CD4-positive, CD25-positive, alpha-beta regulatory T cell (primary cell): ENCODE data around the gene PRDM16. TPM values are rescaled to one million over a fixed set of nuclear protein-coding genes. Genes with fewer than 3 reads are reported as not detected.

Source experiments
- ATAC-seq, 2 donors: fragments of 150-1000 bp; cut with Tn5 transposase; one replicate each; pipeline ENCODE4 v1.10.0; 2021; ENCODE audit warnings: low read depth in 2 of 2, moderate number of reproducible peaks in 2 of 2, moderate library complexity in 1 of 2
- DNase-seq, 3 donors: peaks; one replicate each; pipeline versions ENCODE4 v3.0.0 to v3.0.0-alpha.2; 2012 to 2022; ENCODE audit warnings: mixed read lengths in 1 of 3
- H3K27ac ChIP-seq: one replicate; pipeline ENCODE4 v1.7.0; 2013; ENCODE audit warnings: mild to moderate bottlenecking, low read length; ENCODE audit not compliant: insufficient read depth, poor library complexity, severe bottlenecking
- H3K27me3 ChIP-seq: one replicate; pipeline ENCODE4 v1.7.0; 2013; ENCODE audit warnings: low read length; ENCODE audit not compliant: control insufficient read depth, insufficient read depth
- H3K36me3 ChIP-seq: one replicate; pipeline ENCODE4 v1.7.0; 2013; ENCODE audit warnings: mild to moderate bottlenecking, low read length, moderate library complexity; ENCODE audit not compliant: control insufficient read depth, insufficient read depth
- H3K4me1 ChIP-seq: 2 replicates; pipeline ENCODE4 v1.7.0; 2013; ENCODE audit warnings: mild to moderate bottlenecking, low read length; ENCODE audit not compliant: insufficient read depth, control insufficient read depth, poor library complexity, severe bottlenecking
- H3K4me3 ChIP-seq: one replicate; pipeline ENCODE4 v1.7.0; 2013; ENCODE audit warnings: low read depth, mild to moderate bottlenecking, low read length, moderate library complexity
- H3K9me3 ChIP-seq, 2 experiments: 1 replicate in 1 of 2; 2 replicates in 1 of 2; pipeline ENCODE4 v1.7.0; 2013; ENCODE audit warnings: low read length in 2 of 2, mild to moderate bottlenecking in 1 of 2, moderate library complexity in 1 of 2; ENCODE audit not compliant: control insufficient read depth in 2 of 2
- H3K27ac Mint-ChIP-seq, 3 donors: one replicate each; pipeline ENCODE4 v1.8.0; 2020 to 2022; ENCODE audit warnings: mild to moderate bottlenecking in 3 of 3, mixed read lengths in 3 of 3, moderate library complexity in 2 of 3
- H3K27me3 Mint-ChIP-seq: one replicate; pipeline ENCODE4 v1.8.0; 2022; ENCODE audit warnings: mild to moderate bottlenecking, mixed read lengths
- H3K36me3 Mint-ChIP-seq: one replicate; pipeline ENCODE4 v1.8.0; 2020; ENCODE audit warnings: mixed read lengths
- H3K4me1 Mint-ChIP-seq, 4 donors: one replicate each; pipeline ENCODE4 v1.8.0; 2020 to 2022; ENCODE audit warnings: mixed read lengths in 4 of 4, mild to moderate bottlenecking in 1 of 4
- H3K4me3 Mint-ChIP-seq, 4 donors: one replicate each; pipeline ENCODE4 v1.8.0; 2020 to 2022; ENCODE audit warnings: mild to moderate bottlenecking in 4 of 4, mixed read lengths in 4 of 4, moderate library complexity in 3 of 4
- H3K9me3 Mint-ChIP-seq, 7 donors: one replicate each; pipeline ENCODE4 v1.8.0; 2020 to 2022; ENCODE audit warnings: mixed read lengths in 7 of 7, mild to moderate bottlenecking in 3 of 7, moderate library complexity in 2 of 7
- polyA plus RNA-seq, 4 donors: library from polyadenylated mRNA; unstranded; fragments of 300-500 nt; fragmentation: Illumina TruSeq; gene quantifications; one replicate each; pipeline ENCODE4 v1.2.3, GENCODE V29; 2021
- total RNA-seq: library from RNA; stranded (reverse); gene quantifications from one replicate; pipeline ENCODE4 v1.2.3, GENCODE V29; 2022

Gene PRDM16
- total and polyA plus RNA-seq, 5 donors from 2014 or later = 0.27 TPM; not detected in 4

DNA sequence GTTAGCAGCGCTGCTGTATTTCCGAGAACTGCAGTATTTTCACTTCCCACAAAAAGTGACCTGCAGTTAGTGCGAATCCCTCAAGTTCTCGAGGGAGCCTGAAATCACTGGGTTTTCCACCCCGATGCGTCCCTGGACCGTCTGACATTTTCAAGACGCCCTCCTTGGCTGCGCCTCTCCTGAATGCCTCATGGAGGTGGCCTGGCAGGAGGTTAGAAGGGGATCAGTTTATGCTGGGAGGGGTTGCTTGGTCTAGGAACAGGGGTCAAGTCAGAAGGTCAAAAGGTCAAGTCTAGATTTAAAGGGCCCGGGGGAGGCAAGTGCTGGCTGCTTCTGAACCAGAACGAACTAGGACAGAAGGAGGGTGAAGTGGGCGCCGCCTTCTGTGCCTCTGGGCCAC lies 176.8 kb downstream of the PRDM16 start:
- Mint-ChIP-seq H3K36me3 (no peaks in the 10 kb centered on the region), H3K9me3 (peaks cover 0 to 2% (median 0%) of the 10 kb centered on the region in 7 donors), H3K4me1 (no peaks in the 10 kb centered on the region), H3K4me3 (no peak overlapping the region), H3K27me3 (no peaks in the 10 kb centered on the region), H3K27ac (no peak overlapping the region)
- Histone ChIP-seq H3K36me3 (no peaks in the 10 kb centered on the region), H3K27ac (no peak overlapping the region), H3K4me1 (no peaks in the 10 kb centered on the region), H3K9me3 (no peaks in the 10 kb centered on the region), H3K27me3 (no peaks in the 10 kb centered on the region), H3K4me3 (no peak overlapping the region)
- no peak for DNase-seq
- ATAC-seq = no peak

DNA sequence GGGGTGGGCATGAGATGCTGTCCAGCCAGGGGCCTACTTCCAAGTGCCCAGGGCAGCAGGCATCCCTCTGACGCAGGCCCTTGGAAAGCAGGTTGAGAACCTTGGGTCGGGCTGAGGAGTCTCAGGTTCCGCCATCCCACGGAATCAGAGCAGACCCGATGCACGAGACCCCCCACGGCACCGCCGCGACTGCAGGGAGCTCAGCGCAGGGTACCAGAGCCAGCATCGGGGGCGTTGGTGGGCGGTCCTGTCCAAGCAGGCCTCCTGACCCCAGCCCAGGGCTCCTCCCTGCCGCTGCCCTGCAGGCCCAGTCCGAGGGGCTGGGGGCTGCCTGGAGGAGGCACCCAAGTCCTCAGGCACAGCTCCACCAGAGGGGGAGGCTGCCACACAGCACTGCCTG lies 177.2 kb downstream of the PRDM16 start:
- no peak overlapping the region for H3K27ac Mint-ChIP-seq
- Histone ChIP-seq H3K4me1 (no peaks in the 10 kb centered on the region), H3K27ac (no peak overlapping the region), H3K27me3 (no peaks in the 10 kb centered on the region), H3K4me3 (no peak overlapping the region), H3K9me3 (no peaks in the 10 kb centered on the region), H3K36me3 (no peaks in the 10 kb centered on the region)
- no peak overlapping the region for H3K4me3 Mint-ChIP-seq
- ATAC-seq (no peak), DNase-seq (no peak)
- H3K9me3 Mint-ChIP-seq = peaks cover 0 to 2% (median 0%) of the 10 kb centered on the region in 7 donors
- no peaks in the 10 kb centered on the region for H3K36me3 Mint-ChIP-seq
- no peaks in the 10 kb centered on the region for H3K4me1 Mint-ChIP-seq
- no peaks in the 10 kb centered on the region for H3K27me3 Mint-ChIP-seq

DNA sequence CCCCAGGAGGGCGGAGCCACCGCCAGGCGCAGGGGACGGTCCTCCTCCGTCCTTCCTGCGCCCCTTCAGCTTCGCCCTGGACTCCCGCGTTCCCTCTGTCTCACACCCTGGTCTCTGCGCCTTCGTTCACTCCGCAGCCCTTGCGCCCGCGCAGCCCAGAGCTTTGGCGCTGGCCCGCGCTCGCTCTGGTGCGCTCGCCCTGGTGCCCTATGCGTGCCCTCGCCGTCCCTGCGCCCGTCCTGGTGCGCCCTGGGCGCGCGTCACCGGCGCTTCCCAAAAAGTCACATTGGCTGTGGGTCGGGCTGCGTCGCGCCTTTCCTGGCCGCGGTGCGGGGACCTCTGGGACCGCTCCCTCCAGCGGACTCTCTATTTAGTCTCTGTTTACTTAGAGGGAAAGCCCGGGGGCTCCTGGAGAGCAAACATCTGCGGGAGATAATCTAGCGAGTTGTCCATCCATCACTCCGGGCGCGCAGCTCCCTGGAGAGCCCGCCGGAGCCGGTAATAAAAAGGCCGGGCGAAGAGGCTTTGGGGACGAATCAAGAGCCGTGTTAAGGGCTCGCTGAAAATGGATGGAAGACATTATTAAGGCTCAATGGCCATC lies 178.6 kb downstream of the PRDM16 start:
- H3K27ac ChIP-seq = no peak overlapping the region
- DNase-seq = no peak
- no peaks in the 10 kb centered on the region for H3K9me3 ChIP-seq
- Mint-ChIP-seq H3K27ac (no peak overlapping the region), H3K4me1 (no peaks in the 10 kb centered on the region), H3K4me3 (no peak overlapping the region), H3K9me3 (peaks cover 0 to 2% (median 0%) of the 10 kb centered on the region in 7 donors), H3K27me3 (no peaks in the 10 kb centered on the region), H3K36me3 (no peaks in the 10 kb centered on the region)
- no peaks in the 10 kb centered on the region for H3K4me1 ChIP-seq
- H3K4me3 ChIP-seq = no peak overlapping the region
- no peaks in the 10 kb centered on the region for H3K27me3 ChIP-seq
- H3K36me3 ChIP-seq = no peaks in the 10 kb centered on the region
- ATAC-seq = no peak

DNA sequence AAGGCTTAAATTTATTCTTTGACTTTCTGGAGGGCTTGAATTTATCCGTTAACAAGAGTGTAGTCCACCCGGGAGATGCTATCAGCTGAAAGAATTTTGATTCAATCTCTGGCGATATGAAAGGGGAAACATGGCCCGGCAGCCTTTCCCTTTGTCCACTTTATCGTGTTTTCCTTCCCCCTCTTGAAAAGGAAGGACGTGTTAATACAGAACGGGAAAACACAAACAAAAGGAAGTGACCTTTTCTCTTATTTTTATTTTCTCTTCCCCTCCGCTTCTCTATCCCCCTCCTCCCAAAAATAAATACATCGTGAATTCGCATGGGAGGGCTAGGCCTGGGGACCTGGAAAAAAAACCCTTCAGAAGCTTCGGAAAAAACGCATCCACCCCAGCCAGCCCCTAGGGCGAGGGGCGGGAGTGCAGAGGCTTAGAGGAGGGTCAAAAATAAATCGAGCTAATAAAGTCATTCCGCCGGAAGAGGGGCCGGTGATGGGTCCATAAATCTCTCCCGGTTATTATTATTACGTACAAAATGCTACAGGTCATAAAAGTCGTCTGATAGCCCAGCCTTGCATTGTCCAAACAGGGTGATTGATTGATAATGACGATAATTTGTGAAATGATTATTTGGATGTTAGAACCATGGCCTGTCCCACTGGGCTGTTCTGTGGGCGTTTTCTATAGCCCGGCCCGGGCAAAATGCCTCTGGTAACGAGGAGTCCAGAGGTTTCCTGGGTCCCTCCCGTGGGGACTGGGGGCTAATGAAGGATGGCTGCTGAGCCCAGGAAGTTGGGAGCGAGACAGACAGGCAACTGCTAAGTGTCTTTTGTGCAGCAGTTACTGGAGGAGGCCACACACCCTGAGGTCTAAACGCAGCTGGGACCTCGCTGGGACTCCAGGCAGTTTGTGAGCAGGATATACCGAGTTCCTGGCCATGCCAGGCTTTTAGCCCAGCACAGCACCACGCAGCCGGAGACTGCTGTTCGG lies 179.4 kb downstream of the PRDM16 start:
- Mint-ChIP-seq H3K27ac (no peak overlapping the region), H3K4me1 (no peaks in the 10 kb centered on the region), H3K4me3 (no peak overlapping the region), H3K36me3 (no peaks in the 10 kb centered on the region), H3K9me3 (peaks cover 0 to 2% (median 0%) of the 10 kb centered on the region in 7 donors), H3K27me3 (no peaks in the 10 kb centered on the region)
- Histone ChIP-seq H3K9me3 (no peaks in the 10 kb centered on the region), H3K27ac (no peak overlapping the region), H3K4me1 (no peaks in the 10 kb centered on the region), H3K4me3 (no peak overlapping the region), H3K36me3 (no peaks in the 10 kb centered on the region), H3K27me3 (no peaks in the 10 kb centered on the region)
- no peak for DNase-seq
- no peak for ATAC-seq

DNA sequence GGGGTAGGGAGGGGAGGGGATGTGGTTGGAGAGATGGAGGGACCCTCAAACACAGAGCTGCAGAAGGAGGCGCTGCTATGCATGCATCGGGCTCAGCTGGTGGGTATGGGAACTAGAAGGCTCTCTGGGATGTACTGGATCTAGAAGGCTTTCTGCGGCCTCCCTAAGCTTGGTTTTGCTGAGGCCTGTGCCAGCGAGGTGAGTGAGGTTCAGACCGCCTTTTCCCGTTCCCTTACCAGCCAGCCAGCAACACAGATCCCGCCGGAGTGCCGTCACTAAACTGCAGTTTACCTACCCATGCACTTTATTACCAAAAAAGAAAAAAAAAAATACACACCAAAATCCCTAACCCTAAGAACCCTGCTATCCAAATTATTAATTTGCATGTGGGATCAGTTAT lies 180.2 kb downstream of the PRDM16 start:
- Mint-ChIP-seq H3K27me3 (no peaks in the 10 kb centered on the region), H3K4me3 (no peak overlapping the region), H3K27ac (no peak overlapping the region), H3K4me1 (no peaks in the 10 kb centered on the region), H3K9me3 (peaks cover 0 to 2% (median 0%) of the 10 kb centered on the region in 7 donors), H3K36me3 (no peaks in the 10 kb centered on the region)
- H3K27ac ChIP-seq = no peak overlapping the region
- no peaks in the 10 kb centered on the region for H3K27me3 ChIP-seq
- H3K9me3 ChIP-seq = no peaks in the 10 kb centered on the region
- no peaks in the 10 kb centered on the region for H3K36me3 ChIP-seq
- H3K4me1 ChIP-seq = no peaks in the 10 kb centered on the region
- ATAC-seq = no peak
- DNase-seq = no peak
- H3K4me3 ChIP-seq = no peak overlapping the region

DNA sequence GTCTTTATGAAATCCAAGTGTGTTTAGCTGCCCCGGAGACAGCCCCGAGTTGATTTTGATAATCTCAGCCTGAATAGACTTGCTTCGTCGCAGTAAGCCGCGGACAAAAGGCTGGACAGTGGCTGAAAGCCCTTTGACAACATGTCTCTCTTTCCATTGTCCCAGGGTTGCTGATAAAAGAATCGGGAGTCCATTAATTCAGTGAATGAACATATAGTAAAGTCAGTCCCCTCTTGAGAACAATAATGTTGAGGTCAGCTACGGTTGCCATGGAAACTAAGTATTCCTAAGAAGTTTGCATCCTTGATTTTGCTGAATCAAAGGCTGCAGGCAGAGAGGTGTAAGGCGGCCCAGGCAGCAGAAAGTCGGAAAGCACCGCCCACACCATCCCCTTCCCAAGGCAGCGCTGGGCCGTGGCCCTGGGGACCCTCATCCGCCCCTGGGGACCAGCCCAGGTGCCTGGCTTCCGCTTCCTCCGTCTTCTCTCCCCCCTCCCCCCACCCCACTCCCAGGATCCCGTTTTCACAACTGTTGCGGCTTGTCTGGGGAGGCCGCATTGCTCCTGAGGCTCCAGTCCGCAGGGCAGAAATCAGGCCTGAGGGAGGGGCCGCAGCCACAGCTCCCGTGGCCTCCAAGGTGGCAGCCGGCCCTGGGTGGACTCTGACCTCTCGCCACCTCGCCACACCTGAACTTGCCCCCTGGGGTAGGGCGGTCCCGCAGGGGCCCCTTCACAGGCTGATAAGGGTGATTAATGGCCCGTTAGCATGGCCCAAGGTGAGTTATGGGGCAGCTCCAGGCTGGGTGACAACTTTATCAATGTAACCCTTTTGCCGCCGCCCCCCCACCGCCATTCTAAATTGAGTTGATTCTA lies 180.9 kb downstream of the PRDM16 start:
- Histone ChIP-seq H3K27ac (no peak overlapping the region), H3K4me1 (no peaks in the 10 kb centered on the region), H3K36me3 (no peaks in the 10 kb centered on the region), H3K9me3 (no peaks in the 10 kb centered on the region), H3K27me3 (no peaks in the 10 kb centered on the region), H3K4me3 (no peak overlapping the region)
- Mint-ChIP-seq H3K9me3 (peaks cover 0 to 2% (median 0%) of the 10 kb centered on the region in 7 donors), H3K27me3 (no peaks in the 10 kb centered on the region), H3K4me1 (no peaks in the 10 kb centered on the region), H3K36me3 (no peaks in the 10 kb centered on the region), H3K27ac (no peak overlapping the region), H3K4me3 (no peak overlapping the region)
- ATAC-seq (no peak), DNase-seq (no peak)

DNA sequence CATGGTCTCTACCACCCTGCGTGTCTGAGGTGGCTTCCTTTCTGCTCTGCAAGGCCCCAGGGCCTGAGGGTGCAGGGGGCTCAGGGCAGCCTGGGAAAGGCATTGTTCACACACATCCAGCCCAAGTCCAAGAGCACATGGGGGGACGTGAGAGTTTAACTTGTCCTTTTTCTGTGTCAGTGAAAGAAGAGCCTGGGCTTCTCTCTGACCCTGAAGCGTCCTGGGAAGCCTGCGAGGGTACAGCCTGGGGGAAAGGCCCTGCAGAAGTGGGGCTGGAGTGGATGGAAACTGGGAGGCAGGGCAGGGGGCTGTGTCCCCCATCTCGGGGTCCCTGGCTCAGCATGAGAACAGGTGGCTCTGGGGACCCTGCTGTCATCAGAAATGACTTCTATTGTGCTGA lies 181.6 kb downstream of the PRDM16 start:
- Histone ChIP-seq H3K4me1 (no peaks in the 10 kb centered on the region), H3K36me3 (no peaks in the 10 kb centered on the region), H3K9me3 (no peaks in the 10 kb centered on the region), H3K4me3 (no peak overlapping the region), H3K27me3 (no peaks in the 10 kb centered on the region), H3K27ac (no peak overlapping the region)
- no peak overlapping the region for H3K27ac Mint-ChIP-seq
- DNase-seq = no peak
- no peaks in the 10 kb centered on the region for H3K36me3 Mint-ChIP-seq
- no peaks in the 10 kb centered on the region for H3K27me3 Mint-ChIP-seq
- no peak overlapping the region for H3K4me3 Mint-ChIP-seq
- peaks cover 0 to 2% (median 0%) of the 10 kb centered on the region in 7 donors for H3K9me3 Mint-ChIP-seq
- H3K4me1 Mint-ChIP-seq = no peaks in the 10 kb centered on the region
- no peak for ATAC-seq
